Trophoblast cell (in vitro differentiated cells and primary cell): Measurements from ENCODE around the gene EPRS1.

Source experiments
- DNase-seq, 2 donors: peaks; one replicate each; pipeline ENCODE4 v3.0.0-alpha.2; 2016
- H2AFZ ChIP-seq: 2 replicates; pipeline ENCODE4 v1.6.1; 2013; ENCODE audit warnings: low read length, moderate library complexity, mild to moderate bottlenecking; ENCODE audit not compliant: insufficient read depth, poor library complexity
- H2AK5ac ChIP-seq: 2 replicates; pipeline ENCODE4 v1.6.1; 2013; ENCODE audit warnings: mild to moderate bottlenecking, low read length
- H2BK120ac ChIP-seq: 2 replicates; pipeline ENCODE4 v1.6.1; 2013; ENCODE audit warnings: low read length, mild to moderate bottlenecking, moderate library complexity; ENCODE audit not compliant: insufficient read depth, poor library complexity
- H2BK12ac ChIP-seq: 2 replicates; pipeline ENCODE4 v1.6.1; 2013; ENCODE audit warnings: mild to moderate bottlenecking, low read length, moderate library complexity
- H2BK5ac ChIP-seq: 2 replicates; pipeline ENCODE4 v1.6.1; 2013; ENCODE audit warnings: low read length, low read depth, moderate library complexity, mild to moderate bottlenecking; ENCODE audit not compliant: poor library complexity
- H3K14ac ChIP-seq: 2 replicates; pipeline ENCODE4 v1.6.1; 2013; ENCODE audit warnings: mild to moderate bottlenecking, low read length
- H3K18ac ChIP-seq: 2 replicates; pipeline ENCODE4 v1.6.1; 2013; ENCODE audit warnings: mild to moderate bottlenecking, low read length
- H3K23ac ChIP-seq: 2 replicates; pipeline ENCODE4 v1.6.1; 2013; ENCODE audit warnings: low read length
- H3K27ac ChIP-seq: 2 replicates; pipeline ENCODE4 v1.5.1; 2013; ENCODE audit warnings: low read depth, mild to moderate bottlenecking, inconsistent platforms, low read length, moderate library complexity
- H3K27me3 ChIP-seq: 2 replicates; pipeline ENCODE4 v1.6.1; 2013; ENCODE audit warnings: inconsistent platforms, mild to moderate bottlenecking, low read length, moderate library complexity; ENCODE audit not compliant: insufficient read depth
- H3K36me3 ChIP-seq, 2 experiments: 1 replicate in 1 of 2; 2 replicates in 1 of 2; pipeline ENCODE4 v1.6.1; 2013; ENCODE audit warnings: low read length in 2 of 2, mild to moderate bottlenecking in 2 of 2, moderate library complexity in 1 of 2; ENCODE audit not compliant: insufficient read depth in 2 of 2, control insufficient read depth in 1 of 2
- H3K4ac ChIP-seq: 2 replicates; pipeline ENCODE4 v1.6.1; 2013; ENCODE audit warnings: low read depth, mild to moderate bottlenecking, low read length, moderate library complexity
- H3K4me1 ChIP-seq, 2 experiments: 1 replicate in 1 of 2; 2 replicates in 1 of 2; pipeline ENCODE4 v1.6.1; 2013; ENCODE audit warnings: low read length in 2 of 2, mild to moderate bottlenecking in 2 of 2, moderate library complexity in 1 of 2; ENCODE audit not compliant: insufficient read depth in 2 of 2, control insufficient read depth in 1 of 2
- H3K4me2 ChIP-seq: 2 replicates; pipeline ENCODE4 v1.6.1; 2013; ENCODE audit warnings: inconsistent platforms, mild to moderate bottlenecking, low read length, moderate library complexity
- H3K4me3 ChIP-seq: 2 replicates; pipeline ENCODE4 v1.5.1; 2013; ENCODE audit warnings: mild to moderate bottlenecking, low read depth, low read length, inconsistent platforms
- H3K79me1 ChIP-seq: one replicate; pipeline ENCODE4 v1.6.1; 2013; ENCODE audit warnings: low read length
- H3K79me2 ChIP-seq: 2 replicates; pipeline ENCODE4 v1.6.1; 2013; ENCODE audit warnings: low read length, mild to moderate bottlenecking; ENCODE audit not compliant: control insufficient read depth, insufficient read depth, poor library complexity
- H3K9ac ChIP-seq: 2 replicates; pipeline ENCODE4 v1.6.1; 2013; ENCODE audit warnings: mild to moderate bottlenecking, low read length
- H3K9me3 ChIP-seq: 2 replicates; pipeline ENCODE4 v1.6.1; 2013; ENCODE audit warnings: low read depth, mild to moderate bottlenecking, control low read depth, inconsistent platforms, low read length; ENCODE audit not compliant: insufficient read depth
- H4K12ac ChIP-seq: 2 replicates; pipeline ENCODE4 v1.6.1; 2013; ENCODE audit warnings: low read depth, mild to moderate bottlenecking, low read length, moderate library complexity
- H4K8ac ChIP-seq: 2 replicates; pipeline ENCODE4 v1.6.1; 2013; ENCODE audit warnings: low read depth, mild to moderate bottlenecking, low read length, moderate library complexity
- H4K91ac ChIP-seq: one replicate; pipeline ENCODE4 v1.6.1; 2013; ENCODE audit warnings: low read depth, mild to moderate bottlenecking, low read length, moderate library complexity
- WGBS: extraction: QIAGEN DNeasy Blood & Tissue Kit; methylation state at CpG from one replicate; pipeline ENCODE4 v1.1.7; 2013; ENCODE audit warnings: missing lambda C conversion rate; ENCODE audit not compliant: insufficient read length, insufficient coverage; ENCODE audit errors: extremely low coverage; 5-methylcytosine and 5-hydroxymethylcytosine counted together

Gene EPRS1

GRCh38 chr1:220012259-220012658 is 34.0 kb downstream of the EPRS1 start:
- Histone ChIP-seq H3K14ac (no peak overlapping the region), H3K27ac (no peak overlapping the region), H3K9ac (no peak overlapping the region), H2AFZ (no peak overlapping the region), H3K23ac (no peak overlapping the region), H4K12ac (no peak overlapping the region), H3K36me3 (peaks cover 11 to 15% of the 10 kb centered on the region in 2 experiments), H3K79me2 (no peaks in the 10 kb centered on the region), H3K4me1 (no peaks in the 10 kb centered on the region), H3K9me3 (no peaks in the 10 kb centered on the region), H2AK5ac (no peak overlapping the region), H3K27me3 (no peaks in the 10 kb centered on the region), H4K91ac (no peak overlapping the region), H3K4me3 (no peak overlapping the region), H2BK5ac (no peak overlapping the region), H2BK12ac (no peak overlapping the region), H4K8ac (no peak overlapping the region), H2BK120ac (no peak overlapping the region), H3K4ac (no peak overlapping the region), H3K79me1 (no peaks in the 10 kb centered on the region), H3K4me2 (no peak overlapping the region), H3K18ac (no peak overlapping the region)
- no peak for DNase-seq
- no CpG with 5 or more reads among the region's 3 CpGs for WGBS

DNA sequence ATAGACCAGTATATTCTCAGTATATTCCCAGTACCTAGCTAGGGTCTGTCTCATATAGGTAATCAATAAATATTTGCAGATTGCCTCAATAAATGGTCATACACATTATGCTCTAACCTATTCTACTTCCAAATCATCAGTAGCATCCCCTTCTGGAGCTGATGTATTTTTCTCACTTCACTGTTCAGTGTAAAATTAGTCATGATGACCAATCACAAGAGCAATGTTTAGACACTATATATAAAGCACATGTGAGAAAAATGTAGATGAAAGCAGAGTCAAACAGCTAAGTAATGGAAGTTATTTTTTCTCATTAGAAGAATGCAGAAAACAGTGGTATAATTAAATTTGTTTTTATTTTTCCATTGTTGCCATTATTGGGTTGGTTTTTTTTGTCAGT is 34.7 kb downstream of the EPRS1 start:
- no peaks in the 10 kb centered on the region for H3K4me1 ChIP-seq
- H2BK5ac ChIP-seq = no peak overlapping the region
- H4K91ac ChIP-seq = no peak overlapping the region
- no peak overlapping the region for H3K4me2 ChIP-seq
- no peak overlapping the region for H4K8ac ChIP-seq
- H3K18ac ChIP-seq = no peak overlapping the region
- H3K36me3 ChIP-seq = peaks cover 7 to 12% of the 10 kb centered on the region in 2 experiments
- no peaks in the 10 kb centered on the region for H3K79me2 ChIP-seq
- H3K4me3 ChIP-seq = no peak overlapping the region
- no peak overlapping the region for H3K23ac ChIP-seq
- H3K9me3 ChIP-seq = no peaks in the 10 kb centered on the region
- H2AFZ ChIP-seq = no peak overlapping the region
- no peak overlapping the region for H2BK12ac ChIP-seq
- no peak overlapping the region for H3K27ac ChIP-seq
- no peak overlapping the region for H3K4ac ChIP-seq
- H3K79me1 ChIP-seq = no peaks in the 10 kb centered on the region
- no peak overlapping the region for H3K9ac ChIP-seq
- H2AK5ac ChIP-seq = no peak overlapping the region
- no peak overlapping the region for H4K12ac ChIP-seq
- H3K27me3 ChIP-seq = no peaks in the 10 kb centered on the region
- no peak overlapping the region for H2BK120ac ChIP-seq
- H3K14ac ChIP-seq = no peak overlapping the region
- no peak for DNase-seq

- no peak overlapping the region for H4K8ac ChIP-seq
- H4K91ac ChIP-seq = no peak overlapping the region
- H3K9ac ChIP-seq = no peak overlapping the region
- H3K4me1 ChIP-seq = no peaks in the 10 kb centered on the region
- DNase-seq = peak in 1 of 2 donors; percentile 36
- H3K79me2 ChIP-seq = no peaks in the 10 kb centered on the region
- no peak overlapping the region for H4K12ac ChIP-seq
- no peak overlapping the region for H2AK5ac ChIP-seq
- no peak overlapping the region for H2BK12ac ChIP-seq
- H3K14ac ChIP-seq = no peak overlapping the region
- no peaks in the 10 kb centered on the region for H3K79me1 ChIP-seq
- no peak overlapping the region for H3K4ac ChIP-seq
- no peak overlapping the region for H3K4me2 ChIP-seq
- H3K4me3 ChIP-seq = no peak overlapping the region
- no peak overlapping the region for H2BK5ac ChIP-seq
- H3K9me3 ChIP-seq = no peaks in the 10 kb centered on the region
- H3K18ac ChIP-seq = no peak overlapping the region
- H2BK120ac ChIP-seq = no peak overlapping the region
- no peaks in the 10 kb centered on the region for H3K27me3 ChIP-seq
- peaks cover 8 to 15% of the 10 kb centered on the region in 2 experiments for H3K36me3 ChIP-seq
- H3K27ac ChIP-seq = no peak overlapping the region
- H3K23ac ChIP-seq = no peak overlapping the region
- no peak overlapping the region for H2AFZ ChIP-seq
- no CpG with 5 or more reads among the region's 3 CpGs for WGBS
Measured at GRCh38 chr1:220007438-220007837, 38.9 kb downstream of the EPRS1 start.

GRCh38 chr1:220005489-220005888 is 40.8 kb downstream of the EPRS1 start:
- Histone ChIP-seq H2BK120ac (no peak overlapping the region), H3K4me3 (no peak overlapping the region), H2BK5ac (no peak overlapping the region), H3K9me3 (no peaks in the 10 kb centered on the region), H2AFZ (no peak overlapping the region), H3K79me1 (no peaks in the 10 kb centered on the region), H3K27ac (no peak overlapping the region), H3K4me2 (no peak overlapping the region), H3K23ac (no peak overlapping the region), H3K4ac (no peak overlapping the region), H3K14ac (no peak overlapping the region), H2BK12ac (no peak overlapping the region), H3K9ac (no peak overlapping the region), H4K91ac (no peak overlapping the region), H3K4me1 (no peaks in the 10 kb centered on the region), H3K18ac (no peak overlapping the region), H3K27me3 (no peaks in the 10 kb centered on the region), H2AK5ac (no peak overlapping the region), H3K36me3 (peaks cover 15 to 18% of the 10 kb centered on the region in 2 experiments), H4K12ac (no peak overlapping the region), H3K79me2 (no peaks in the 10 kb centered on the region), H4K8ac (no peak overlapping the region)
- WGBS = no CpG with 5 or more reads among the region's 5 CpGs
- no peak for DNase-seq
